Mucosa of rectum (tissue), 2 donors: ENCODE measurements around the gene SIGLEC1.

Experiments
- H3K27ac ChIP-seq, 2 donors: one replicate each; pipeline ENCODE4 v1.7.0; 2013; ENCODE audit warnings: inconsistent platforms in 2 of 2, low read depth in 2 of 2, low read length in 2 of 2
- H3K27me3 ChIP-seq, 2 donors: one replicate each; pipeline ENCODE4 v1.7.0; 2013; ENCODE audit warnings: low read length in 2 of 2; ENCODE audit not compliant: control insufficient read depth in 2 of 2, insufficient read depth in 2 of 2
- H3K36me3 ChIP-seq, 2 donors: one replicate each; pipeline ENCODE4 v1.7.0; 2013; ENCODE audit warnings: low read length in 2 of 2; ENCODE audit not compliant: control insufficient read depth in 2 of 2, insufficient read depth in 2 of 2
- H3K4me1 ChIP-seq, 2 donors: one replicate each; pipeline ENCODE4 v1.7.0; 2013; ENCODE audit warnings: low read length in 2 of 2, mild to moderate bottlenecking in 1 of 2; ENCODE audit not compliant: control insufficient read depth in 2 of 2, insufficient read depth in 2 of 2
- H3K4me3 ChIP-seq, 2 donors: one replicate each; pipeline ENCODE4 v1.7.0; 2013; ENCODE audit warnings: low read length in 2 of 2
- H3K9ac ChIP-seq, 2 donors: one replicate each; pipeline ENCODE4 v1.7.0; 2013; ENCODE audit warnings: low read length in 2 of 2, low read depth in 1 of 2, mild to moderate bottlenecking in 1 of 2
- H3K9me3 ChIP-seq, 2 donors: one replicate each; pipeline ENCODE4 v1.7.0; 2013; ENCODE audit warnings: low read length in 2 of 2; ENCODE audit not compliant: control insufficient read depth in 2 of 2
- donor health status: healthy.
- donor health status: Normal muscosa, but diverticular disease.

SIGLEC1 gene

DNA sequence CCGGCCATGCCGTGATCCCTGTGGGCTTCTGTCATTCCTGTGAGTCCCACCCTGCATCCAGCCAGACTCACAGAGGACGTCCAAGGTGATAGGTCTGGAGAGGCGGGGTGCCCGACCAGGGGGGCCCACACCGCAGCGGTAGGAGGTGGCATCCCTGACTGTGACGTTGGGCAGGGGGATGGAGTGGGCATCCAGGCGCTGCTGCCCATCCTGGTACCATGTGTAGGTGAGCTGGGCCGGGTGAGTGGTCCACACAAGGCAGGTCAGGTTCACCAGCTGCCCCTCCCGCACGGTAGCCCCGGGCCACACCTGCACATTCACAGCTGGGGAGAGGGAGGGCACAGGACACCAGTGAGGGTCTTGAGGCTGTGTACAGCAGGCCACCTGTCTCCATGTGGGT lies 19.0 kb downstream of the SIGLEC1 start:
- Histone ChIP-seq H3K36me3 (no peaks in the 10 kb centered on the region), H3K4me1 (no peaks in the 10 kb centered on the region), H3K27ac (no peak overlapping the region), H3K9me3 (no peaks in the 10 kb centered on the region), H3K27me3 (no peaks in the 10 kb centered on the region), H3K9ac (no peak overlapping the region), H3K4me3 (no peak overlapping the region)

DNA sequence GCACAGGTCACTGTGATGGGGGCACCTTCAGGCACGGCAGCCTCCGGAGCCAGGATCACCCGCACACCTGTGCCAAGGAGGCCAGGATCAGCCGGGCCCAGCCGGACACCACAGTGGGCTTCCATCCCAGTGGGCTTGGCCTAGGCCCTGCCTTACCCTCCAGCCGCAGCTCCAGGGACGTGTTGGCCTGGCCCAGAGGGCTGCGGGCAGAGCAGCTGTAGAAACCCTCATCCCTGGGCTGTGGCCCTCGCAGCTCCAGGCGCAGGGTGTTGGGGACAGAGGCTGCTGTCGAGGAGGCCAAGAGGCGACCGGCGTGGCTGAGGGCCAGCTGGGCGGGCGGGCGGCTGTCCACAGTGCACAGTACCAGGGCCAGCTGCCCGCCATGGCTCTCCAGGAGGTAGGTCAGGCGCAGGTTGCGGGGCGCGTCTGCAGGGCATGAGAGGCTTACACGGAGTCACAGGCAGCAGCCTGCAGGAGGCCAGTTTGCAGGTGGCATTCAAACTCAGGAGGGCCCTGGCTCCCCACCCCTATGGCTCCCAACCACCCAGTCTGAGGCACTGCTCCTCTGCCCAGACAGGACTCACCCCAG lies 19.6 kb downstream of the SIGLEC1 start:
- Histone ChIP-seq H3K9ac (no peak overlapping the region), H3K27ac (no peak overlapping the region), H3K4me1 (no peaks in the 10 kb centered on the region), H3K4me3 (no peak overlapping the region), H3K36me3 (no peaks in the 10 kb centered on the region), H3K27me3 (no peaks in the 10 kb centered on the region), H3K9me3 (no peaks in the 10 kb centered on the region)

DNA sequence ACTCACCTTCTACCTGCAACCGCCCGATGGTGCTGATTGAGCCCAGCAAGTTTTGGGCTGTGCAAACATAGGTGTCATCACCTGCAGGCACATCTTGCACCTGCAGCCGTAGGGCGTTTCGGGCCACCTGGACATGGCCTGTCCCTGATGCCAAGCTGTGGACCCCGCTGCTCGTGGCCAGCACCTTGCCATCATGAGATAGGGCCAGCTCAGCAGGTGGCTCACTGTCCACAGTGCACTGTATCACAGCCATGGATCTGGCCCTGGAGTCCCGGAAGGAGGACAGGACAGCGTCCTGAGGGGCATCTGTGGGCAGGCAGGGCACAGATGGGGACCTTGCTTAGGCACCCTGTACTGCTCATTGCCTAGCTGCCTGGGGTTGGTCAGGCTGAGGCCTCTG lies 20.5 kb downstream of the SIGLEC1 start:
- Histone ChIP-seq H3K9me3 (no peaks in the 10 kb centered on the region), H3K36me3 (no peaks in the 10 kb centered on the region), H3K4me1 (peaks cover 4% of the 10 kb centered on the region in 2 donors), H3K27ac (no peak overlapping the region), H3K9ac (no peak overlapping the region), H3K4me3 (no peak overlapping the region), H3K27me3 (no peaks in the 10 kb centered on the region)

DNA sequence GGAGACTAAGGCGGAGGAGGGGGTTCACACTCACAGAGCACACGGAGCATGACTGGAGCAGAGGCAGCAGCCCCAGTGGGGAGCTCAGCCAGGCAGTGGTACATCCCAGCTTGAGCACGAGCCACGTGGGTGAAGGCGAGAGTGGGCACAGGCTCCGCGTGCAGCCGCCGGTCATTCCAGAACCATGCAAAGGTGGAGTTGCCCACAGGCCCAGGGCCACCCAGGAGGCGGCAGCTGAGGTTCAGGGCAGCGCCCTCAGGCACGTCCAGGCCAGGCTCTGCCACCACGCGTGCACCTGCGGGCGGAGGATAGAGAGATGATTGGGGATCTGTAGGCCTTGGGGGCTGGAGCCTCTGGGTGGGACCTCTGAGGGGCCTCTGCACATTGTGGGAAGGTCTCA lies 21.1 kb downstream of the SIGLEC1 start:
- H3K27ac ChIP-seq: no peak overlapping the region

DNA sequence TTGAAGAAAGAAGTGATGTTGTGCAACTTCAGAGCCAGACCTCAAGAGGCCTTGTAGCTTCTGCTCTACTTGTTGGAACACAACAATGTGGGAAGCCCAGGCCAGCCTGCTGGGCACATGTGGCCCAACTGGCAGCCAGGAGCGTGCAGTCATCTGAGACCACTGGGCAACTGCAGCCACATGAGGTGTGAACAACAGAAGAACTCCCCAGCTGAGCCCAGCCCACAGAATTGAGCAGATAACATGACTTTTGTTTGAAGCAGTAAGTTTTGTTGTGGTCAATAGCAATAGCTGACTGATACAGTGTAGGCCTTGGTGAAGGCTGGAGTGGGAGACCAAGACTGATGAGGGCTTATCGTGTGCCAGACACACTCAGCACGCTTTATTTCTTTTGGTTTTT lies 22.0 kb downstream of the SIGLEC1 start:
- Histone ChIP-seq H3K9me3 (no peaks in the 10 kb centered on the region), H3K4me1 (peaks cover 7 to 8% of the 10 kb centered on the region in 2 donors), H3K36me3 (no peaks in the 10 kb centered on the region), H3K9ac (no peak overlapping the region), H3K4me3 (no peak overlapping the region), H3K27me3 (no peaks in the 10 kb centered on the region), H3K27ac (no peak overlapping the region)

More for the DNA sequence above, 21.1 kb downstream of the SIGLEC1 start:
- no peak overlapping the region for H3K9ac ChIP-seq
- H3K9me3 ChIP-seq: no peaks in the 10 kb centered on the region
- no peaks in the 10 kb centered on the region for H3K27me3 ChIP-seq
- H3K4me1 ChIP-seq: peaks cover 7 to 8% of the 10 kb centered on the region in 2 donors
- no peak overlapping the region for H3K4me3 ChIP-seq
- no peaks in the 10 kb centered on the region for H3K36me3 ChIP-seq

DNA sequence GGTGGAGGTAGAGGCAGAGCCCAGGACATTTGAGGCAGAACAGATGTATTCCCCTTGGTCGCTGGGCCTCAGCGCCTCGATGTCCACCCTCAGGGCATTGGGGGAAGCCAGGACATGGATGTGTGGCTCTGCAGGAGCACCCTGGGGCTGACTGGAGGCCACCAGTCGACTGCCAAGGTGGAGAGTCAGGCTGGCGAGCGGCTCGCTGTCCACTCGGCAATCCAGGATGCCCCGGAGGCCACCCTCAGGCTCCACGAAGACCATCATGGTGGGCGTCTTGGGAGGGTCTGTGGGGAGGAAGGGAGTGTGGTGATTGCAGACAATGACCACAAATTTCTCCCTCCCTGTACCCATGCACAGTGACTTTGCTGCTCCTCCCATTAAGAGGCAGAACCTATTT lies 22.4 kb downstream of the SIGLEC1 start:
- H3K4me3 ChIP-seq: no peak overlapping the region
- no peaks in the 10 kb centered on the region for H3K9me3 ChIP-seq
- no peak overlapping the region for H3K9ac ChIP-seq
- H3K4me1 ChIP-seq: peaks cover 7 to 8% of the 10 kb centered on the region in 2 donors
- no peaks in the 10 kb centered on the region for H3K36me3 ChIP-seq
- H3K27ac ChIP-seq: no peak overlapping the region
- H3K27me3 ChIP-seq: no peaks in the 10 kb centered on the region

DNA sequence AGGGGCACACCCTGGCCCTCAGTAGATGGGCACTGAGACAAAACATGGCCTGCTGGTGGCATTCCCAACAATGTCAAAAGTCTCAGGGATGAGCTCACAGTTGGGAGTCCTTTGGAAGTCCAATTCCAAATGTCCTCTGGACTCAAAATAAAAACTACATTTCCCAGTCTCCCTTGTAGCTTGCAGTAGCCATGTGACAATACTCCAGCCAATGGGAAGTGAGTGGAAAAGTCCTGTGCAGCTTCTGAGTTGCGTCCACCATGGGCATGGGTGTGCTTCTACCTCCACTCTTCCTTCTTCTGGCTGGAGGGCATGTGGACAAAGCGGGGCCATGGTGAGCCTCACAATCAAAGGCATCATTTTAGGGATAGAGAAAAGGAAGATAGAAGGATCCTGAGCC lies 24.7 kb downstream of the SIGLEC1 start:
- Histone ChIP-seq H3K36me3 (no peaks in the 10 kb centered on the region), H3K4me3 (no peak overlapping the region), H3K27ac (peak overlapping the region; percentile 18 to 52), H3K27me3 (no peaks in the 10 kb centered on the region), H3K9ac (no peak overlapping the region), H3K4me1 (peaks cover 7 to 8% of the 10 kb centered on the region in 2 donors), H3K9me3 (no peaks in the 10 kb centered on the region)

DNA sequence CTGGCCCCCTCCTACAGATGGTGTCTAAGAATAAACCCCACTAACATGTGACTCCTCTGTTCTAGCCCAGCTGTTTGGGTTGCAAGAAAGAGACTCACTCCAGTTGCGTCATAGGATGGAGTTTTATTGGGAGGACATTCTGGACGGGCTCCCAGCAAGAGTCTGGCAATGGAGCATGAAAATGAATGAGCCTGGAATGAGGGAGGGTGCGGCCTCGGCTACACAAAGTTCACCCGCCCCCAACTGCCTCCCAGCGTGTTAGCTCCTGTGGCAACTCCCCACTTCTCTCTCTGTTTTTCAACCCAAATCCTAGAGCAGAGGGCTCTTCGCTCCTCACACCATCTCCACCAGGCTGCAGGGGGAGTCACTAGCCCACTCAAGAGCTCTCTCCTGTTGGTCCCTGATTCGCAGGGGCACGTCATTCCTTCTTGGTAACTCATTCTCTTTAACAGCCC lies 25.5 kb downstream of the SIGLEC1 start:
- H3K27ac ChIP-seq: peak overlapping the region; percentile 18 to 52
- peaks cover 7 to 8% of the 10 kb centered on the region in 2 donors for H3K4me1 ChIP-seq
- no peaks in the 10 kb centered on the region for H3K9me3 ChIP-seq
- H3K27me3 ChIP-seq: peaks cover 4% of the 10 kb centered on the region in 2 donors
- H3K4me3 ChIP-seq: no peak overlapping the region
- no peaks in the 10 kb centered on the region for H3K36me3 ChIP-seq
- H3K9ac ChIP-seq: no peak overlapping the region

DNA sequence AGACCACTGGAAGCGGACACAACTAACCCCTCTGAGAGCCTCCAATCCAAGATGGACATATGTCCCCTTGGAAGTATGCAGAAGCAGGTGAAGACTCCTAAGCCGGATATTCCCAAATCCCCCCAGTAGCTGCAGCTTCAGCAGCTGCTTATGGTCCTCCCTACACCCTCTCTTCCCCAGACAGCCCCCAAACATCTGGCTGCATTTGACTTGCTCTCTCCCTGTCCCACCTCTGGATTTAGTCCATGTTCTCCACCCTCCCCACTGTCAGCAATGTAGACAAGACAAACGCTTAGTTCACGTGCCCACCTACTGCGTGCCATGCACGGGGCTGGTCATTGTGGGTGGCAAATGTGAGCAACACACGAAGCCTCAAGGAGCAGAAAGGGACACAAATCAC lies 26.0 kb downstream of the SIGLEC1 start:
- H3K36me3 ChIP-seq: no peaks in the 10 kb centered on the region
- H3K9me3 ChIP-seq: no peaks in the 10 kb centered on the region
- peak overlapping the region; percentile 41 to 44 for H3K27ac ChIP-seq
- no peak overlapping the region for H3K4me3 ChIP-seq
- no peak overlapping the region for H3K9ac ChIP-seq
- peaks cover 4% of the 10 kb centered on the region in 2 donors for H3K27me3 ChIP-seq
- H3K4me1 ChIP-seq: peaks cover 7 to 8% of the 10 kb centered on the region in 2 donors

DNA sequence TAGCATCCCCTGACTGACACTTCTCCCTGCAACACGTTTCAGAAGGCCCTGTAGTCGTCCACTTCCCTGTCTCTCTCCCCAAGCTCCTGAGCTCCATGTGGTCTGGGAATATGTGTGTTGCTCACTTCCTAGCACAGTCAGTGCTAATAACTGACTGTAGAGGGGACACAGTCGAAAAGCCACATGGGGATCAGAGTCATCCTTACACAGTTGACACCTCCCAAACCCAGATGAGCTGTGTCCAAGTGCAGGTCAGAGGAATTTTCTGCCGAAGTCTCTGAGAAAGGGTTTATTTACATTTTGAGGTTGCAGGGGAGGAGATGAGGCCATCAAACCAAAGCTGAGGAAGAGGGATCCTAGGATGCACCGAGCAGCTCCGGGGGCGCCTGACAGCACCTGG lies 27.1 kb downstream of the SIGLEC1 start:
- Histone ChIP-seq H3K27ac (no peak overlapping the region), H3K9ac (no peak overlapping the region), H3K4me1 (peaks cover 7 to 8% of the 10 kb centered on the region in 2 donors), H3K36me3 (no peaks in the 10 kb centered on the region), H3K9me3 (no peaks in the 10 kb centered on the region), H3K4me3 (no peak overlapping the region), H3K27me3 (peaks cover 8 to 14% of the 10 kb centered on the region in 2 donors)
